SKM-1 treated with dmso at 0.1 percent for 144 hours (cell line): Measurements from ENCODE around the gene PTGDS.

Experiments
- DNase-seq: peaks from one replicate; lab custom pipeline; 2025; ENCODE audit not compliant: unreplicated experiment; lab: John Stamatoyannopoulos, UW

The PTGDS gene

DNA sequence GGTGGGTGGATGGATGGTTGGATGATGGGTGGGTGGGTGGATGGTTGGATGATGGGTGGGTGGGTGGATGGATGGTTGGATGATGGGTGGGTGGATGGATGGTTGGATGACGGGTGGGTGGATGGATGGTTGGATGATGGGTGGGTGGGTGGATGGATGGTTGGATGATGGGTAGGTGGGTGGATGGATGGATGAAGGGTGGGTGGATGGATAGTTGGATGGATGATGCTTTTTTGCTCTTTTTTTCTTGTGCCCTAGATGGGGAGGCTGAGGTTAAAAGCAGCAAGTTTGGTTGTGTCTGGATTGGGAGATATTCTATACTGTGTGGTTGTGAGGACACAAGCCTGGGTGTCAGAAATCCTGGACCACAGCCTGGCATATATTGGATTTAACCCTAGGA is 19.8 kb upstream of the PTGDS start:
- no peak for DNase-seq

GRCh38 chr9:136957901-136958300 is 19.4 kb upstream of the PTGDS start:
- DNase-seq: no peak

DNA sequence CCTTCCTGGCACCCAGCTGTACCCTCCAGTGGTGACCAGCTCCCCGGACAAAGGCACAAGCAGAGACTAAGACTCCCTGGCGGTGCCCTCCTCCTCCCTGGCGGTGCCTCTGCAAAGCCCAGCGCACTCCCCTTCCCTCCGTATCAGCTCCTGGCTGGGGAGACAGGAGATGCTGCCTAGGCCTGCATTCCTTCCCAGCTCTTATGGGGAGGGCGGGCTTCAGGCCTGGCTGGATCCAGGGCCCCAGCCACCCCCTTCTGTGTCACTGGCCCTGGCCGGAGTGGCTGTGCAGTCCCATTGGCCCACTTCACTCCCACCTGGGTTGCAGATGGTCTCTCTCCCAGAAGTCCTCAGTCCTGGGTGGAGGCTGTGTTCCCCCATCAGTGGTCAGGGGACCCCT is 18.8 kb upstream of the PTGDS start:
- no peak for DNase-seq

DNA sequence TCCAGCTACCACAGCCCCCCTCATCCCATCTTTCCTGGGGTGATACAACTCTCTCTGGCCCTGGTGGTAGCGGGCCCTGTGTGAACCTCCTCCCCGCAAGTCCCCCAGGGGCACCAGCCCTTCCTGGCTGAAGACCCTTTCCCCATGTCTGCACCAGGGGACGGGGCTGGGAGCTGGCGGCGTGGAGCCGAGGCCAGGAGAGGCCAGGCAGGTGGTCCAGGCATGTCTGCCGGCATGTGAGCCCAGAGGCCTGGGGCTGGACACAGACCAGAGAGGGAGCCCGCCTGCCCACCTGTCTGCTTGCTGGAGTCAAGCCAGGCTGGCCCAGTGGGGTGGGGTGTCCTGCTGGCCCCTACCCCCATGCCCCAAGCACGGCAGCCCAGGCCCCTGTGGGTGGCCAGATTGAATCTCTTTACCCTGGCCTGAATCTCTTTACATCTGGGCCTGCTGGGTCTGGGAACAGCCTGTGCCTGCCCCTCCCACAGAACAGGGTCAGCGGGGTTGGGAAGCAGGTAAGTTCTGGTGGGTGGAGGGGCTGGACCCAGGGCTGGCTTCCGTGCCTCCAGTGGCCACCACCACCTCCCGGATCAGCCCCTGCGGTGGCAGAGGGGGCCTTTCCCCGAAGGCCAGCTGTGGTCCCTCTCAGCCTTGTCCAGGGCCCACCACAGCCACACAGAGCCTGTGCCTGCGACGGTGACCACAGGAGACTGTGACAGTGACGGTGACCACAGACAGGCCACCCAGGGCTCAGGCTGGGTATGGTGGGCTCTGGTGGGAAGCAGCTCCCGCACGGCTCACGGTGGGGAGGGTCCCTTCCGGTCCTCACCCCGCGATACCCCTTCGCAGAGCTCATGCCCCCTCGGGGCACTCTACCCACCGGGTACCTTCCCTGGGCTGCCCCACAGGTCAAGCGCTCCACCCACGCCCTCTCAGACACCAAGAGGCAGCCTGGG is 18.1 kb upstream of the PTGDS start:
- no peak for DNase-seq

DNA sequence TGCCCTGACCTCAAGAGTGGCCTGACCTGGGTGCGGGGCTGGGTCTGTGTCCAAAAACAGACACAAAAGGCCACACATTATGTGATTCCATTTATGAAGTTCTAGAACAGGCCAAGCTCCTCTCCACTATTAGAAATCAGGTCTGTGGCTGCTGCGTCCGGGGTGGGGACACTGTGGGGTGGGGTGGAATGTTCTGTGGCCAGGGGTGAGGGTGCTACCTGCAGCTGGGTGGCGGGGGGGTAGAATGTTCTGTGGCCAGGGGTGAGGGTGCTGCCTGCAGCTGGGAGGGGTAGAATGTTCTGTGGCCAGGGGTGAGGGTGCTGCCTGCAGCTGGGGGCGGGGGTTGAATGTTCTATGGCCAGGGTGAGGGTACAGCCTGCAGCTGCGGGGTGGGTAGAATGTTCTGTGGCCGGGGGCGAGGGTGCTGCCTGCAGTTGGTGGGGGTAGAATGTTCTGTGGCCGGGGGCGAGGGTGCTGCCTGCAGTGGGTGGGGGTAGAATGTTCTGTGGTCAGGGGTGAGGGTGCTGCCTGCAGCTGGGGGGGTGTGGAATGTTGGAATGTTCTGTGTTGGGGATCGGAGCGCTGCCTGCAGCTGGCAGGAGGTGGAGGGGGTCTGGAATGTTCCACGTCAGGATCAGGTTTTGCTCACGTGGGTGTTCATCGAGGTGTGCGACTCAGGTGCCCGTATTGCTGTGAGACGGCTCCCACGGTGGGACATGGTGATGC is 16.9 kb upstream of the PTGDS start:
- no peak for DNase-seq

DNA sequence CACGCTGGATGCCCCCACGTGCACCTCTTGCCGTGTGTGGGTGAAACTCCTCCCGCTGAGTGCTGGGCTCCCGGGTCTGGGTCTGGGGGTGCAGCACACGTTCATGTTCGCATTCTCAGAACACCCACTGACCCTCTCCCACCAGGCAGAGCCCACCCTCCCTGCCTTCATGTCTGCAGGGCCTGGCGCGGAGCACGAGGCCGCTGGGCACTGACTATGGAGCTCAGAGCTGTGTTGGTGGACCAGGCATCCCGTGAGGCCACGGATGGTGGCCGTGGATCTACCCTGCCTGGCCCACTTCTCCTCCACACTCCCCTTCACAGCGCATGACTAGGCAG is 16.4 kb upstream of the PTGDS start:
- DNase-seq: no peak

DNA sequence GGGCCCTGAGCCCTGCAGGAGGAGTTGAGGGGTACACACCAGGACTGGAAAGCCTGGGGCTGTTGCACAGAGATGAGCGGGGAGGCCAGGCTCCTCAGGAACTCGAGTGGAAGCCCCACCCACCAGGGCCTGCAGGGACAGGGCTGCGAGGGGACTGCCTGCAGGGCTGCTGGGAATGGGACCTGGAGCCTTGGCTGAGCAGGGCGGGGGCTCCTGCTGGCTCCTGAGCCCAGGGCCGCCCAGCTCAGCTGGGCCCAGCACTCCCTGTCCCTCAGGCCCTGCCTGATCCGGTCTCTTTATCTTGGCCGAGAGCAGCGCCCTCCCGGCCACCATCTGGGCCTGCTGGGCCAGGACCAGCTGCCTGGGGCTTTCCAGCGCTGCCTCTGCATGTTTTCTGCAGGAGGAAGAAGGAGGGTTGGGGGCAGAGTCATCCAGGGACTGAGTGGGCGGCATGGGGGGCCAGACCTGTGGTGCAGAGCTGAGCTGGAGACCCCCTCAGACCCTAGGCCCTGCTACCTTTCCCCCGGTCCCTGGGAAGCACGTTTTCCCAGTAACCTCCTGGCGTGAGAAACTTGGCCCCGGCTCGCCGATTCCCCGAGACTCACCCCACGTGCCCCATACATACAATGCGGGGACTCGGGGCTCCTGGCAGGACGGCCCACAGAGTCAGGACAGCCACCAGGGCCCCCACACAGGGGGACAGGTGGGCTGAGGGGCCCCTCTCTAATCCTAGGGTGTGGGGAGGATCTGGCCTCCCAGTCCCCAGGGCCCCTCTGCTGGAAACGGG is 15.8 kb upstream of the PTGDS start:
- DNase-seq: no peak

DNA sequence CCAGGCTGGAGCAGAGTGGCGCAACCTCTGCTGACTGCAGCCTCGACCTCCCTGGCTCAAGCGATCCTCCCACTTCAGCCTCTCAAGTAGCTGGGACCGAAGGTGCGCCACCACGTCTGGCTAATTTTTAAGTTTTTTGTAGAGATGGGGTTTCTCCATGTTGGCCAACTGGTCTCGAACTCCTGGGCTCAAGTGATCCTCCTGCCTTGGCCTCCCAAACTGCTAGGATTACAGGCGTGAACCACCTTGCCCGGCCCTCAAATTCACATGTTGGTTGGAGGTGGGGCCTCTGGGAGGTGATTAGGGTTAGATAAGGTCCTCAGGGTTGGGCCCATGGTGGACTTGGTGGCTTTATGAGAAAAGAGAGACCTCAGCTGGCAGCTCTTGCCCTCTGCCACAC is 15.1 kb upstream of the PTGDS start:
- DNase-seq: no peak

GRCh38 chr9:136962701-136963248 is 14.5 kb upstream of the PTGDS start:
- DNase-seq: no peak

DNA sequence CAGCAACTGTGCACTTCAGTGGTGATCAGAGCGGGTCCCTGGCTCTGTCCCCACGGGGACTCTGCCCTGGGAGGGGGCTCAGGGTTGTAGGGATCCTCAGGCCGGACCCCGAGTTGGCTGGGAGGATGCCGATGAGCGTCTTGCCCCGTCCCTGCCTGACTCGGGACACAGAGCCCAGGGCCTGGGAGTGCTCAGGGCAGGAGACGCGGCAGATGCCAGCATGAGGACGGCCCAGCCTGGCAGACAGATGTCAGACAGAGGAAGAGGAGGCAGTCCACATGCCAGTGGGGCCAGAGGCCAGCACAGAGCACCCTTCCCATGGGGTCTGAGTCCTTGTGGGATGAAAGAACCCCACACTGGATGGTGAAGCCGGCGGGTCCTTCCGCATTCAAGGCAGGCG is 14.0 kb upstream of the PTGDS start:
- no peak for DNase-seq

GRCh38 chr9:136963751-136964150 is 13.6 kb upstream of the PTGDS start:
- no peak for DNase-seq

GRCh38 chr9:136964171-136964689 is 13.1 kb upstream of the PTGDS start:
- no peak for DNase-seq

GRCh38 chr9:136964833-136965422 is 12.4 kb upstream of the PTGDS start:
- no peak for DNase-seq

GRCh38 chr9:136965771-136966484 is 11.4 kb upstream of the PTGDS start:
- DNase-seq: no peak

DNA sequence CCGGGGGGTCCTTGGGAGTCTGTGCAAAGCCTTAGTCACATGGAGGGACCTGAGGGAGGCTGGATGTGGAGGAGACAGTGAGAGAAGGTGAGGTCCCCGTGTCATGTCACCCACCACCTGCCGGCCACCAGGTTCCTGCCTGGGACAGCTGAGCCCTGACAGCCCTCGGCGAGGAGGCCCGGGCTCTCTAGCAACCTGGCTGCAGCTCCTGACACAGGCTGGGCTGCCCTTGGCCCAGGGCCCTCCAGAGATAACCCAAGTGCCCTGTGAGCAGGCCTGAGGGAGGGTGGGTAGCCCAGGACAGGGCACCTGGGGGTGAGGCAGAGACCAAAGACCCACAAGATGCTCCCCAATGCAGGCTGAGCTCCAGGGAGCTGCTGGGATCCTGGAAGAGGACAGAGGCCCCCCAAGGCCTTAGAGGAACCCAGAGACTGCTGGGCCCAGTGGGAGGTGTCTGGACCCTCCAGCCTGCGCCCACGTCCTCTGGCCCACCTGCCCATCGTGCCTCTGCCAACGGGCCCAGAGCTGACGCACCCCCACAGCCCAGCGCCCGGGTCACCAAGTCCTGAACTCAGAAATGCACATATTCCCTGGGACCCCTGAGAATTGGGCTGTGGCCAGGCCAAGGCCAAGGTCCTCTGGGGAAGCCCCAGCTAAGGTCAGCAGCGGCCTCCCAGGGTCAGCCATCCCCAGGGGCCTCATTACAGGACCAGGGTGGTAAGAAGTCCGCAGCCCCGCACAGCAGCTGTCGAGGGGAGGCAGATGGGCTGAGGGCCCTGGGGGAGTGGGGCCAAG is 8.8 kb upstream of the PTGDS start:
- DNase-seq: no peak

DNA sequence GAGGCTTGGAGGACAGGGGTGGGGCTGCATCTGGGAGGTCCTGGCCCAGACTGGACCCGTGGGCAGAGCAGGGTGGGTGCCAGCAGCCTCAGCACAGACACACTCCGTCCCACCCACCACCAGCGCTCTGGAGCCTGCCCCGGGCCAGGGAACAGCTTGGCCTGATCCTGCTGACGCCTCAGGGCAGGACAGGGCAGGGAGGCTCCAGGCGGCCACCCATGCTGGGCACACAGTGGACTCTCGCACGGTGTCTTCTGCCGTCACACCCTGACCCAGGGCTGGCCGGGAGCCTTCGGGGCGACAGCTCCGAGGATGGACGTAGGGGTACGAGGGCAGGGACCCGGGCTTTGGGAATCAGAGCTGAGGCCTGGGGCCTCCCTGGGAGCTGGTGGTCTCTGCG is 8.2 kb upstream of the PTGDS start:
- DNase-seq: no peak

- no peak for DNase-seq
Observed at GRCh38 chr9:136969774-136970173, 7.5 kb upstream of the PTGDS start.

- no peak for DNase-seq
Observed at GRCh38 chr9:136970361-136970760, 6.9 kb upstream of the PTGDS start.

DNA sequence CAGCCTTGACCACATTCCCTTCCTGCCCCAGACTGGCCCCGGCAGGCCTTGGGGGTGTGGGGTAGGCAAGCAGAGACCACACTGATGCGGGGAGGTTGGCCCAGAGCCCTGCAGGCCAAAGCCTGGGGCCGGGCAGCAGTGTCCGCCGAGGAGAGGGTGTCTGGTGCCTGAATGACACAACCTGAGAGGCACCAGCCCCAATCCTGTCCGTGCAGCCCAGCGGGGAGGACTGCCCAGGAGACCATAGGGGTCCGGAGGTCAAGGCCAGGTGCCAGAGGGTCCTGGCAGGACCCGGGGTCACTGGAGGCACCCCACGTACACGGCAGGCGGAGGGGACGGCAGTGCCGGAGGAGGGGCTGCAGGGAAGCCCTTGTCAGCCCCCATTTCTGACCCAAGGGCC is 5.6 kb upstream of the PTGDS start:
- DNase-seq: no peak
